Cortex of kidney (tissue), 1 donor: ENCODE measurements around the gene EBF3.

Source experiments
- DNase-seq: peaks from one replicate; lab custom pipeline; 2025; lab: John Stamatoyannopoulos, UW

EBF3 gene

DNA sequence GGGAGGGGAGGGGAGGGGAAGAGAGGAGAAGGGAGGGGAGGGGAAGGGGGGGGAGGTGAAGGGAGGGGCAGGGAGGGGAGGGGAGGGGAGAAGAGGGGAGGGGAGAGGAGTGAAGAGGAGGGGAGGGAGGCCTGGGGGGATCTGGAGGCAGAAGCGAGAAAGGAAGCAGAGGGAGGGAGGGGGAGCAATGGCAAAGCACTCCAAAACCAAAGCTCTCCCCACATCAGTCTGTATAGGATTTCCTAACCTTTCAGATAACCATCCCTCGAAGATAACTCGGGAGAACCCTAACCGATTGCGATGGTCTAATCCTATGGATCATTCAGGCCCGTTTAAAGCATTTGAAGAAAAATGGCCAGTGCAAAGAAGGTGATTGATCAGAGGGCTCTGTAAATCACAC is 19.0 kb downstream of the EBF3 start:
- DNase-seq: no peak

GRCh38 chr10:129944456-129944855 is 19.6 kb downstream of the EBF3 start:
- DNase-seq: no peak

DNA sequence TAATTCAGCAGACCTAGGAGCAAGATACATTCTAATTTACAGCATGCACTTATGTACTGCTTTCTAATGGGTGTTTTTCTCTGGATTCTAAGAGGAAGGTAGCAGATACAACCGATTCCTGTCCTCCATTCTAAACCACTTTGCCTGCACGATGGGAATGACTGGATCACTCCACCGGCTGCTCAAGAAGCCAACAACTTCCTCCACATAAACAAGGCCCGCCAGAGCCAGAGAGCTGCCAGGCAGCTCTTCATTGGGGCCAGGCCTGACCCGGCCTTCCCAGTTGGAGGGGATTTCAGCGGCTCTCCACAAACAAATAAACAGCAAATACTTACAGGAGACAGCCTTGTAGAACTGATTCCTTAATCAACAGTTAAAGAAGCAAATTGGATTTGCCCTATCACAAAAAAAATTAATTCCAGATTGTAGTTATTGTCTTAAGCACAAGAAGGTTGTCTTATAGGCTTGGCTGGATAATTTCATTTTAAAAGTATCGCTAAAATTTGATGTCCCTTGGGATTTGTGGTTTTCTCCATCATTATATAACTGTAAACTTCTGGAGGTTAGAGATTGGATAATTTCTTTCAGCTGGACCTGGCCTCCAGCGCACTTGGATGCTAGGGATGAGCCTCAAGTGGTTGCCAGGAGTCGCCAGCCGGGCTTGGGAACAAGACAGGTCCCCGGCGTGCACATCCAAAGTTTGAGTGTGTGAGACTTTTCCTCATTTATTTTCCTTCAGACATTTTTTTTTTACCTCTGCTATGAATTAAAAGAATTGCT is 20.9 kb downstream of the EBF3 start:
- no peak for DNase-seq

- DNase-seq: no peak
These were observed 21.7 kb downstream of the EBF3 start for GRCh38 chr10:129942391-129942790.

DNA sequence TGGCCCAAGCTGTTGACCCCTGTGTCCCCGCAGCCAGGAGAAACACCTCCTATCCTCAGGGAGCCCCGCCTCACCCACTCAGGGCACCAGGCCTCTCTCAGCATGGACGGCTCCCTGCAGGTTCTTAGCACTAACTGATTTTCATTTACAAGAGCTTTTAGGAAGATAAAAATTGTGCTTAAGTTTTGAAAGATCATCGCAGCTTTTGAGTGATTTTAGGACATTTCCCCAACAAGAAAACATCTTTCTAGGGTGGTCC is 22.1 kb downstream of the EBF3 start:
- DNase-seq: no peak

DNA sequence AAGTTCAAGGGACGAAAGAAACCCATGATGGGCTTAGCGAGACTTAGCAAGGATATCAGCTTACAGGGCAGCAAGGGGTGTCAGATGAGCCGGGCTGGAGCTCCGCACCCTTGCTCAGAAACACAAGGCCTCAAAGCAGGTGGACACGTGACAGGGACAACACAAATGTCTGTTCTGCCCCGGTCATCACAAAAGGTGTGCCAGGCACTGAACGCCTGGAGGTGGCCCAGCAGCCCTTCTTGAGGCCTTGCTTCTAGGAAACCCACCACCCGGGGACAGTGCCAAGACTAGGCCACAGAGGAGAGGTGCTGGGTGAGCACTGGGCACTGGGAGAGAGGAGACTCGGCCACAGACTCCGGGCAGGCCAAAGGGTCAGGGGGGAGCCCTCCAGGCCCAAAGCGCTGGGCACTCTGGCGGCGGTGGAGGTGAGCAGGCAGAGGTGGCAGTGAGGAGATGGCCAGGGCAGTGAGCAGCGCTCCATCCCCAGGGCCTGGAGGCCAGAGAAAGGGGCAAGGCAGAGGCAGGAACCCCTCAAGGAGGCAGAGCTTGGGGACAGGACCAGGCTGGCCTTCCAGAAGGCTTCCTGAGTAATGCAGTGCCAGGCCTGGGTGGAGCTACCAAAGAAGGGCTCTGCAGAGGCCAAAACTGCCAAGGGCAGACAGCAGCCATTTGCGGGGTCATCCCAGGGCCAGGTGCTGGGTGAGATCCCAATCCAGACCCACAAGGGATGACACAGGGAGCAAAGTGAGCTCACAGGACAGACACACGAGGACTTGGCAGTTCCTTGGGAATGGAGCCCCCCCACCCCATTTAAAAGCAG is 22.7 kb downstream of the EBF3 start:
- no peak for DNase-seq

DNA sequence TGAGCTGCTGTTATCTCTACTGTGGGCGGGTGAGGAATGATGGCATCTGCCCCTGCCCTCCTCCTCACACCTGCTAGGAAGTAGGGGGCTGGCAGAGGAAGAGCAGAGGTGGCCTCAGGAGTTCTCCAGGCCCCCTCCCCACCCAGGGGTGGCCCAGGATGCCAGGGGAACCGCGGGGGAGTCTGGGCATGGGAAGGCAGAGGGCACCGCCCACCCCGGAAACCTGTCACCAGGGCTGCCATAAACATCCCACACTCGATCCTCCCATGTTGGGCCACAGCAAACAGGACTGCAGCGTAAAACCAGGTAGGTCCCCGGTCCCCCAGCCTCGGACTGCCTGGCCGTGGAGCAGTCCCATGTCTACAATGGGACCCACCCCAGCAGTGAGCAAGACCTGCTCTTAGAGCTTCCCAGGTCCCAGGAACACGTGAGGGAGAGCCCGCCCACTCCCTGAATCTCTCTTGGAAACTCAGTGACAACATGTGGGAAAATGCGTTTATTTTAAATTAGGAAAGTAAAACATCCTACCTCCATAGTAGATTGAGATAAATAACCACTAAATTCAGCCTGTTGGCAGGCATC is 23.4 kb downstream of the EBF3 start:
- no peak for DNase-seq

GRCh38 chr10:129939416-129940275 is 24.4 kb downstream of the EBF3 start:
- DNase-seq: no peak

GRCh38 chr10:129938460-129938859 is 25.6 kb downstream of the EBF3 start:
- no peak for DNase-seq

DNA sequence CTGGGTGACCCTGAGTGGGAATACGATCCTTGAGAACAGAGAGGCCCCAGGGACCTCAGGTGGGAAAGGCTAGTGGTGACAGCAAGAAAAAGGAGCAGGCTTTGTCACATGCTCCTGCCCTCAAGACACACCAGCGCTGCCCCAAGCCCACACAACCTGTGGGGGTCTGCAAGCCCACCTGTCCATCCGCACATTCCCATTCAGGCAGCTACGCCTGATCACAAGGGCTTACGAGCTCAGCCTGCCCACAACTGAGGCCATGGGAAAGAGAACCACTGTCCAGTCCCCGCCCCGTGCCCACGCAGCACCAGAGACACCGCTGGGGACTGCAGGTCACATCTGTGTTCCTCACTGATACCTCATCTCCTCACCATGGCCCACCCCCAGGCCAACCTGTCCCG is 26.7 kb downstream of the EBF3 start:
- DNase-seq: no peak

DNA sequence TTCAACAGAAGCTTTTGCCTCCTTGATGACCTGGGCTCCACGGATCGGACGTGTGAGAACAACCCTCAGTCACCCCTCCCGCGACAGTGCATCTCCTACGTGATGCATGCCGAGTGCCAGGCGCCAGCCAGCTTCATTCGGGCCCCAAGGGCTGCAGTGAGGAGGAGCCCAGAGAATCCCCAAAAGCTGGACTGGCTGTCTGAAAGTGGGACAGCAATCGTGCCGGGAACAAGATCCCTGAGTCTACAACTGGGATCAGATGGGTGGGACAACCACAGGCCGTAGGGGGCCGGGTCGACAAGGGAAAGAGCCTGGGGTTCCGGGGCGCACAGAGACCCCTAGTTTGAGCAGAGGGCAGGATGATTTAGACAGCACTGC is 27.2 kb downstream of the EBF3 start:
- DNase-seq: no peak

DNA sequence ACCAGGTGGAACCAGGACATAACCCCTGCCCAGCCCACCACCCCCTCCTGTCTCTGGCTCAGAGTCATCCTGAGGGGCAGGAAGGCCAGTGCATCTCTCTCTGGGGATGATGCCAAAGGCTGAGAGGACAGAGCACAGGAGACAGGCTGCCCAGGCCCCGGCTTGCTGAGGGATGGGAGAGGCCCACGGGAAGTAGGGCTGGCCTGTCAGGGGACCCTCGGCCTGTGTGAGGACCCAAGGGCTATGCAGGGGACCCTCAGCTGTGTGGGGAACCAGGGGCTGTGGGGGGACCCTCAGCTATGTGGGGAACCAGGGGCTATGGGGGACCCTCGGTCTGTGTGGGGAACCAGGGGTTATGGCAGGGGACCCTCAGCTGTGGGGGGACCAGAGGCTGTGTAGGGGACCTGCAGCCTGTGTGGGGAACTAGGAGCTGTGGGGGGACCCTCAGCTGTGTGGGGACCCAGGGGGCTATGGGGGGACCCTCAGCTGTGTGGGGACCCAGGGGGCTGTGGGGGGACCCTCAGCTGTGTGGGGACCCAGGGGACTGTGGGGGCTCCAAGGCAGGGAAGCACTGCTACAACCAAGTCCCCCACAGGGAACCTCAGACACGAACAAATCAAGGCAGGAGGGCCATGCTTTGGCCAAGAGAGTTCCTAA is 27.7 kb downstream of the EBF3 start:
- no peak for DNase-seq

DNA sequence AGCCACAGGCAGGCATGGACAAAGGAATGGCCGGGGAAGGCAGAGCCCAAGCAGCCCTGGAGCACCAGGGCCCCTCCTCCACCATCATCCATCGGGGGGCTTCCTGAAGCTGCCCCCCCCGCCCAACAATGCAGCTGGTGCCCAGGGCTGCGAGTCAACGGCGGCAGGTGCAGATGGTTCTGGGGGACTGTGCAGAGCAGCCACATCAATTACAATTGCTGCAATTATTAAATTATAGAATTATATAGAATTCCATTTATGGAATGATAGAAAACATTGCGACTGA is 28.3 kb downstream of the EBF3 start:
- DNase-seq: no peak

DNA sequence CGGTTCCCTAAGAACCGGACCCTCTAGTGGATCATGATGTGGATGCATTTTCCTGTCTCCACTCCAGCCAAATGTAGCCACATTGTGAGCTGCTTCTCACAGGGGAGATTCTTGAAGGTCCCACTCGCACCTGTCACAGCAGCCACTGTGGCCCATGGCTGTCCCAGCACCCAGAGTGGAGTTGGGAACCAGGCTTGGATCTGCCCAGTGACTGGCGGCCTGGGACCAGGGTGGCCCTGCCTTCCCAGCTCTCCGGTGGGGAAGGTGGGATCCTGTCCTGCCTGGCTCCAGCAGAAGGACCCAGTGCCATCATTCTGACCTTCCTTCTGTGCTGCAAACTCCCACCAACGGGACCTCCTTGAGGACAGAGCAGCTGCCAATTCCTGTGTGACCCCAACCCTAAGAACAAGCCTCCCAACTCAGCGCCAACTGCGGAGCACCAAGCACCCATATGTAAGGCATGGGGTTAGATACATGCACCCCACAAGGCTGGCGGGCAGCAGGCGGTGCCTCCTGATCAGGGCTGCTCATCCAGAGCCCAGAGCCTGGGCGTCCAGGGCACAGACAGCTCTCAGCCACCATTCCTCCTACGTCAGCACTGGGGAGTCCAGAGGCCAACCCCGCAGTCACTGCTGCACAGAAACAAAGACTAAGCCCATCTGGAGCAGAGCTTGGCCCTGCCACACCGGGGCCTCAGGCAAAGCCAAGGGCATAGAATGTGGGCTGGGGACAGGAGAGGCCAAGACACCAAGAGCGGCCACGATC is 28.8 kb downstream of the EBF3 start:
- DNase-seq: no peak

DNA sequence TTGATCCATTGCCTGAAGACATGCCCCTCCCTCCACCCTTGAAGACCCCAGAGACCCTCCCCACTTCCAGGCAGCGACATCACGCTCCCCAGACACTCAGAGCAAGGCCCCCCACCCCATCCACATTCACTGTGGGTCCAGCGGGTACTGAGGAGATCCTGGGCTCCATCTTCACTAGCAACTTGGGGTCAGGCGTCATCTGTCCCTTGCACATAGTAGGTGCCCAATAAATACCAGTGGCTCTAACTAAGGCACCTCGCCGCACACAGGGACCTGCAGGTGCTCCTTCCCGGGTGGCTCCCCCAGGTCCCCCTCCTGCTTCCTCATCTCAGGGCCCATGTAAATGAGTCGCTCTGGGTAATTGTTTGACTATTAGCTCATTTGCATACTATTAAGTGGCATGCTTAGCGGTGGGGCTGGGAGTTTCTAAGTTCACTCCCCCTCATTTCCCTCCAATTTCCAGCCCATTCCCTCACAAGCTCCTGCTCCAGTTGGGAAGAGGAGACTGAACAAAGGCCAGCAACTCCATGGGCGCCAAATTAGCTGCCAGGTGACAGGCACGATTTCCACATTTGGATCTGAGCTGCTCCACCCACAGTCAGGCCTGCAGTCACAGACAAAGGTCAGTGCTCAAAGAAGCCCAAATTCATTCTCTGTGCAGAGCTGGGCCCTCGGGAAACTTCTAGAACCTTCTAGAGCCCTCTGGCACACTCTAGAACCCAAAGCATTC is 29.7 kb downstream of the EBF3 start:
- DNase-seq: no peak

- DNase-seq: no peak
These were observed 30.5 kb downstream of the EBF3 start for GRCh38 chr10:129933456-129934092.

DNA sequence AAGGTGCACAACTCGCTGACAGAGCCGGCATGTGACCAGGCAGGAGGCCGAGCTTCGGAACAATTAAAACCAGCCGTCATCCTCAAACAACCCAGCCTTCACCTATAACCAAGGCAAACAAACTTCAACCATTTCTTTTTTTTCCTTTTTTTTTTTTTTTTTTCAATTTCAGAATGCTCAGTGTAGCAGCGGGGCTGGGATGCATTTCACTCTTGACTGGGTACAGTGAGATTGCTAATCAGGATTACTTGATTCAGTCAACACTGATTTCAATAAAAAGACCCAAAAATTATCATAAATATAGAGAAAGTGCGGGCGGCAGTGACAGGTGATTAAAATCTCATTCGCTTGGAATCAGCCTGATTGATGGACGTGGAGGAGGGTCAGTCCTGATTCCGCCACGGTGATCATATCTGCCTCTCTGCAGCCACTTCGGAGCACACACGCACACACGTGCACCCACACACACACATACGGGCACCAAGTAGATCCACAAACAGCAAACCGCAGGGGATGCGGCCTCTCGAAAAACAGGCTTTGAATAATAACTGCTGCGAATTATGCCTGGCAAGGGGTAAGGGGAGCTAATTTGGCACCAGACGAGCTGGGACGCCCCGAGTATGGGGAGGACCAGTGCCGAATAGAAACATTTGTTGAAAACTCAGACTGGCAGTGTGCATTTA is 31.2 kb downstream of the EBF3 start:
- no peak for DNase-seq

GRCh38 chr10:129932182-129932581 is 31.9 kb downstream of the EBF3 start:
- no peak for DNase-seq
